ENCODE measurements around the gene DENND4B. TPM values are rescaled to one million over a fixed set of nuclear protein-coding genes. Genes with fewer than 3 reads are reported as not detected.

Gene DENND4B
- total and polyA plus RNA-seq, 10 of the 15 experiments (the other 5 are each of a cell fraction or from before 2014, with no cell fraction given), result 12.0 to 74.8 (median 22.7) TPM

- peak; percentile 47 to 59 (median 53); a peak in 5 of 6 replicates for TF ChIP-seq CTCF (IDR thresholded peaks at IDR 0.05 in 2 of 3, conservative IDR thresholded peaks at IDR 0.05 in 1 of 3; ENCODE audit: control insufficient read depth in 2 of 3, extremely low read depth in 1 of 3, insufficient read depth in 1 of 3, low read depth in 3 of 3, low read length in 3 of 3)
- TF ChIP-seq NKRF (conservative IDR thresholded peaks at IDR 0.05), result no peak
- TF ChIP-seq ZBTB4 (CRISPR knock-in tag; IDR thresholded peaks at IDR 0.05), result no peak
- TF ChIP-seq USF2 (IDR thresholded peaks at IDR 0.05; ENCODE audit: borderline replicate concordance, low read depth, low read length), result no peak
- TF ChIP-seq ZBTB40 (IDR thresholded peaks at IDR 0.05; ENCODE audit: borderline replicate concordance), result no peak
- TF ChIP-seq SMC3 (IDR thresholded peaks at IDR 0.05; ENCODE audit: borderline replicate concordance, low read length), result peak; percentile 51; the same call in 1 of the 2 replicates
- TF ChIP-seq SMARCA5 (IDR thresholded peaks at IDR 0.05), result no peak
- TF ChIP-seq NR2C1 (IDR thresholded peaks at IDR 0.05), result no peak
- TF ChIP-seq IKZF2 (IDR thresholded peaks at IDR 0.05), result no peak; a peak in 1 of 4 replicates
- TF ChIP-seq CBFB (IDR thresholded peaks at IDR 0.05; ENCODE audit: low read depth), result no peak
- TF ChIP-seq NFIC (IDR thresholded peaks at IDR 0.05; ENCODE audit: low read depth, low read length), result no peak
- TF ChIP-seq MEF2B (IDR thresholded peaks at IDR 0.05; ENCODE audit: partially characterized antibody, poor library complexity, severe bottlenecking), result no peak
- no peak for TF ChIP-seq TARDBP (IDR thresholded peaks at IDR 0.05; ENCODE audit: borderline replicate concordance)
- TF ChIP-seq BRCA1 (IDR thresholded peaks at IDR 0.05; ENCODE audit: low read depth, low read length), result no peak
- no peak for TF ChIP-seq NR2F1 (conservative IDR thresholded peaks at IDR 0.05)
- no peak for TF ChIP-seq EZH2 (IDR thresholded peaks at IDR 0.05; ENCODE audit: borderline replicate concordance, control insufficient read depth, low read depth, low read length)
Observed at GRCh38 chr1:153919876-153920852, 26.4 kb downstream of the DENND4B start (continued).

All from GM12878 (cell line).